Stimulated activated CD8-positive, alpha-beta memory T cell treated with anti-CD3 and anti-CD28 coated beads, Interleukin-7, amount 100 ng/mL, for 48 hours (primary cell): Measurements from ENCODE around the gene LRRC45.
A peak's percentile ranks its signal among the peaks of the same experiment; 100 is the strongest.
"Not testable (repeated sequence)": the region's sequence is repeated elsewhere in the genome, so short reads cannot be mapped to it uniquely, and the experiment has no call there.

Source experiments
- DNase-seq, 2 donors: peaks; one replicate each; pipeline ENCODE4 v3.0.0-alpha.2; 2020; ENCODE audit warnings: low read depth in 1 of 2; ENCODE audit errors: extremely low read depth in 1 of 2

The LRRC45 gene

GRCh38 chr17:82031885-82032627 lies 9.0 kb downstream of the LRRC45 start:
- DNase-seq: peak in 1 of 2 donors; percentile 24

GRCh38 chr17:82033359-82034085 lies 10.4 kb downstream of the LRRC45 start:
- DNase-seq: no peak

GRCh38 chr17:82034371-82035011 lies 11.4 kb downstream of the LRRC45 start:
- no peak for DNase-seq

GRCh38 chr17:82035488-82035887 lies 12.4 kb downstream of the LRRC45 start:
- no peak for DNase-seq

GRCh38 chr17:82035956-82036633 lies 13.0 kb downstream of the LRRC45 start:
- DNase-seq: no peak

GRCh38 chr17:82036634-82037091 lies 13.6 kb downstream of the LRRC45 start:
- DNase-seq: no peak

GRCh38 chr17:82037092-82037888 lies 14.2 kb downstream of the LRRC45 start, which contains the start of gene DCXR:
TSS of gene DCXR (minus strand) at chr17:82037697. CDS start at chr17:82037682, 15 bp downstream.
- peak; percentile 94 to 96 for DNase-seq

GRCh38 chr17:82037889-82038195 lies 14.7 kb downstream of the LRRC45 start:
- no peak for DNase-seq

- DNase-seq: not testable (repeated sequence)
Measured at GRCh38 chr17:82038796-82039409, 15.8 kb downstream of the LRRC45 start.

- DNase-seq: no peak
Measured at GRCh38 chr17:82039695-82040299, 16.7 kb downstream of the LRRC45 start.

GRCh38 chr17:82041144-82041814 lies 18.2 kb downstream of the LRRC45 start:
- no peak for DNase-seq

- DNase-seq: no peak
Measured at GRCh38 chr17:82042649-82043048, 19.5 kb downstream of the LRRC45 start.

- DNase-seq: no peak
Measured at GRCh38 chr17:82043507-82043906, 20.4 kb downstream of the LRRC45 start.

GRCh38 chr17:82045936-82046484 lies 22.9 kb downstream of the LRRC45 start:
- DNase-seq: no peak

GRCh38 chr17:82046903-82047302 lies 23.8 kb downstream of the LRRC45 start:
- no peak for DNase-seq

- DNase-seq: no peak
Measured at GRCh38 chr17:82047379-82047778, 24.3 kb downstream of the LRRC45 start.

- DNase-seq: no peak
Measured at GRCh38 chr17:82047914-82048570, 24.9 kb downstream of the LRRC45 start.

GRCh38 chr17:82048571-82048971 lies 25.5 kb downstream of the LRRC45 start:
- DNase-seq: no peak
